A549 (cell line): ENCODE measurements around the gene IFRD1. TPM values are rescaled to one million over a fixed set of nuclear protein-coding genes. Genes with fewer than 3 reads are reported as not detected.

ENCODE experiments used
- ATAC-seq, 2 experiments: fragments of 200-7000 bp in 1 of 2; fragments of >200 bp in 1 of 2; cut with Nextera tagmentation in 1 of 2; cut with Tn5 transposase in 1 of 2; 3 replicates each; pipeline versions ENCODE4 v1.8.0 to v1.9.1; 2018 to 2020; ENCODE audit warnings: mild to moderate bottlenecking in 1 of 2, moderate library complexity in 1 of 2
- CTCF ChIA-PET: fragments of 300-600 bp; sonication (Branson Sonifier 250); formaldehyde crosslinking; extraction: SDS; loops from one replicate; lab custom pipeline; 2021; ENCODE audit warnings: antibody characterized with exemption, inconsistent platforms; lab: Yijun Ruan, JAX
- POLR2A ChIA-PET: fragments of 350-600 bp; formaldehyde crosslinking; extraction: SDS; loops from one replicate; lab custom pipeline; 2021; ENCODE audit warnings: antibody characterized with exemption, inconsistent platforms; lab: Yijun Ruan, JAX
- DNase-seq, 2 experiments: peaks; one replicate each; pipeline versions ENCODE4 v3.0.0 to v3.0.0-alpha.2; 2011 to 2016; ENCODE audit warnings: low read depth in 1 of 2, low spot score in 1 of 2
- FAIRE-seq: peaks from 2 replicates; lab custom pipeline; 2011; peaks lifted over from hg19 to GRCh38; lab: Jason Lieb, UNC
- H3K27ac ChIP-seq, 2 experiments: fragments of >200 bp; sonication (Bioruptor Twin); formaldehyde crosslinking; 3 replicates each; pipeline ENCODE4 v1.5.1; 2016 to 2017
- H3K4me1 ChIP-seq: fragments of >200 bp; sonication (Bioruptor Twin); formaldehyde crosslinking; 3 replicates; pipeline ENCODE4 v1.6.1; 2016
- H3K4me2 ChIP-seq: fragments of >200 bp; sonication (Bioruptor Twin); formaldehyde crosslinking; 3 replicates; pipeline ENCODE4 v1.6.1; 2016
- H3K4me3 ChIP-seq: fragments of >200 bp; sonication (Bioruptor Twin); formaldehyde crosslinking; 3 replicates; pipeline ENCODE4 v1.5.1; 2016
- H3K9me3 ChIP-seq: fragments of >200 bp; sonication (Bioruptor Twin); formaldehyde crosslinking; 3 replicates; pipeline ENCODE4 v1.6.1; 2016
- ATOH8 ChIP-seq: fragments of 250-450 bp; sonication (Bioruptor Pico); IDR thresholded peaks from 2 replicates; pipeline ENCODE4 v1.5.0; 2020; ENCODE audit warnings: low read depth, mild to moderate bottlenecking, moderate library complexity
- BHLHE40 ChIP-seq: IDR thresholded peaks from 2 replicates; pipeline ENCODE4 v1.6.1; 2012; ENCODE audit warnings: low read depth, low read length, inconsistent platforms
- CBX8 ChIP-seq: fragments of 200-600 bp; sonication (generic); IDR thresholded peaks from 2 replicates; pipeline ENCODE4 v1.6.1; 2016
- CHD2 ChIP-seq: fragments of 150-350 bp; IDR thresholded peaks from 2 replicates; pipeline ENCODE4 v1.6.1; 2014; ENCODE audit warnings: low read length; ENCODE audit not compliant: partially characterized antibody
- FOSB ChIP-seq: fragments of 250-450 bp; sonication (Bioruptor Pico); IDR thresholded peaks from 2 replicates; pipeline ENCODE4 v1.5.0; 2020; ENCODE audit warnings: mild to moderate bottlenecking, moderate library complexity
- FOSL2 ChIP-seq, 2 experiments: fragments of 450-650 bp in 1 of 2; fragments of >200 bp in 1 of 2; sonication (Bioruptor Twin) in 1 of 2; formaldehyde crosslinking; IDR thresholded peaks; 2 replicates each; pipeline versions ENCODE4 v1.5.0 to v1.6.1; 2016 to 2020; ENCODE audit warnings: mild to moderate bottlenecking in 1 of 2, moderate library complexity in 1 of 2
- GATA3 ChIP-seq: IDR thresholded peaks from 2 replicates; pipeline ENCODE4 v1.6.1; 2012; ENCODE audit warnings: borderline replicate concordance
- HOXA7 ChIP-seq: fragments of 250-450 bp; sonication (Bioruptor Pico); IDR thresholded peaks from 2 replicates; pipeline ENCODE4 v1.5.0; 2020; ENCODE audit warnings: mild to moderate bottlenecking, moderate library complexity
- MAZ ChIP-seq: fragments of 150-350 bp; IDR thresholded peaks from 2 replicates; pipeline ENCODE4 v1.6.1; 2014; ENCODE audit warnings: antibody characterized with exemption, low read depth, low read length, borderline replicate concordance
- NFE2L2 ChIP-seq: fragments of 150-350 bp; conservative IDR thresholded peaks from 2 replicates; pipeline ENCODE4 v1.6.1; 2014; ENCODE audit warnings: low read length
- NR3C1 ChIP-seq: fragments of >200 bp; sonication (Bioruptor Twin); formaldehyde crosslinking; IDR thresholded peaks from 3 replicates; pipeline ENCODE4 v1.6.1; 2017
- PHF8 ChIP-seq: fragments of 200-600 bp; sonication (generic); IDR thresholded peaks from 2 replicates; pipeline ENCODE4 v1.6.1; 2016; ENCODE audit warnings: low read depth, mild to moderate bottlenecking, antibody characterized with exemption, moderate library complexity, borderline replicate concordance
- POLR2A ChIP-seq: IDR thresholded peaks from 2 replicates; pipeline ENCODE4 v1.6.1; 2012; ENCODE audit warnings: mild to moderate bottlenecking, low read length
- POLR2AphosphoS2 ChIP-seq: conservative IDR thresholded peaks from 2 replicates; pipeline ENCODE4 v1.6.1; 2012; ENCODE audit warnings: low read length, improper control_type of control experiment, inconsistent platforms
- RCOR1 ChIP-seq: fragments of 150-350 bp; IDR thresholded peaks from 2 replicates; pipeline ENCODE4 v1.6.1; 2014; ENCODE audit warnings: antibody characterized with exemption, low read length, low read depth
- REST ChIP-seq: fragments of 200-600 bp; sonication (generic); IDR thresholded peaks from 2 replicates; pipeline ENCODE4 v1.6.1; 2016; ENCODE audit warnings: antibody characterized with exemption, mild to moderate bottlenecking, moderate library complexity
- SMC3 ChIP-seq: fragments of >200 bp; sonication (Bioruptor Twin); formaldehyde crosslinking; IDR thresholded peaks from 3 replicates; pipeline ENCODE4 v1.6.1; 2018; ENCODE audit warnings: inconsistent platforms
- SREBF2 ChIP-seq: fragments of 450-650 bp; IDR thresholded peaks from 2 replicates; pipeline ENCODE4 v1.6.1; 2014; ENCODE audit warnings: mild to moderate bottlenecking, moderate library complexity
- TFCP2L1 ChIP-seq: fragments of 250-450 bp; sonication (Bioruptor Pico); IDR thresholded peaks from 2 replicates; pipeline ENCODE4 v1.5.0; 2021; ENCODE audit warnings: mild to moderate bottlenecking
- TP53 ChIP-seq: fragments of 250-450 bp; sonication (Bioruptor Pico); IDR thresholded peaks from 2 replicates; pipeline ENCODE4 v1.5.0; 2021; ENCODE audit warnings: mild to moderate bottlenecking, moderate library complexity
- ZC3H11A ChIP-seq: fragments of 450-650 bp; IDR thresholded peaks from 2 replicates; pipeline ENCODE4 v1.6.1; 2014; ENCODE audit warnings: antibody characterized with exemption, mild to moderate bottlenecking
- ZNF302 ChIP-seq: fragments of 250-450 bp; sonication (Bioruptor Pico); IDR thresholded peaks from 2 replicates; pipeline ENCODE4 v1.9.0; 2021; ENCODE audit warnings: inconsistent platforms, mild to moderate bottlenecking, moderate library complexity
- WGBS: methylation state at CpG from one replicate; pipeline ENCODE4 v1.1.6; 2017; ENCODE audit errors: missing lambda C conversion rate; 5-methylcytosine and 5-hydroxymethylcytosine counted together
- polyA plus RNA-seq, 4 experiments: library from polyadenylated mRNA; depleted of rRNA in 3 of 4; stranded (reverse); fragments of >200 nt; fragmentation: RNase III in 1 of 4; extraction: RNeasy Plus Mini Kit Qiagen cat#74134 plus additional on column Dnase treatment in 1 of 4; gene quantifications; 2 replicates in 3 of 4; 3 replicates in 1 of 4; pipeline ENCODE4 v1.2.3, GENCODE V29; 2011 to 2017
- TF ChIP-seq, protein P1 (sequence below): fragments of >200 bp; sonication (Bioruptor Twin); formaldehyde crosslinking; IDR thresholded peaks from 3 replicates; pipeline ENCODE4 v1.5.1; 2016
- TF ChIP-seq, protein P2 (sequence below): IDR thresholded peaks from 2 replicates; pipeline ENCODE4 v1.6.1; 2012
- TF ChIP-seq, protein P3 (sequence below): fragments of 150-350 bp; IDR thresholded peaks from 2 replicates; pipeline ENCODE4 v1.6.1; 2014; ENCODE audit warnings: low read depth, mild to moderate bottlenecking, low read length

IFRD1 gene
- polyA plus RNA-seq, 2 of the 4 experiments (the other 2 are of a cell fraction): 38.8 to 129 TPM

DNA sequence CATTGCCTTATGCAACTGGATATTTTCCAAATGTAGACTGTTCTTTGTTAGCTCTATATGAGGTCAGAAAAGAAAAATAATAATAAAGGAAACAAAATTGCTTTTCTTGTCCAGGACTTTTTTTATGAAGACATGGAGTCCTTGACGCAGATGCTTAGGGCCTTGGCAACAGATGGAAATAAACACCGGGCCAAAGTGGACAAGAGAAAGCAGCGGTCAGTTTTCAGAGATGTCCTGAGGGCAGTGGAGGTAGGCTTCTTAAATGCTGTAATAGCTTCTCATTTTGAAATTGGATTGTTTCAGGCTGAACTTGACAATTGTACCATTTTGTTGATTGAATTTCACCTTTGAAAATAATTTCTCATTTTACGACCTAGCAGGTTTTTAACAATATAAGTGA lies 17.6 kb downstream of the IFRD1 start:
- ChIA-PET CTCF (interaction anchor here (0.6 to 1.4 kb wide), 3 partner anchors 16 to 1529 kb away, joined by 3 to 5 read pairs (median 3); partner anchors contain the start of gene IFRD1), POLR2A (interaction anchor here (2.1 kb wide), 1 partner anchor 17 kb away, joined by 11 read pairs; the partner anchor contains the start of gene IFRD1)
- Histone ChIP-seq H3K27ac (no peak overlapping the region), H3K4me3 (no peak overlapping the region), H3K4me1 (peaks cover 1% of the 10 kb centered on the region; the same call in 1 of the 3 replicates), H3K9me3 (no peaks in the 10 kb centered on the region), H3K4me2 (no peak overlapping the region)
- 71% methylated on average over 4 of the region's 4 CpGs for WGBS
- FAIRE-seq (no peak), DNase-seq (no peak), ATAC-seq (no peak)
- TF ChIP-seq ZC3H11A (no peak), SMC3 (no peak), NFE2L2 (no peak), NR3C1 (no peak), ZNF302 (CRISPR knock-in tag) (no peak), CHD2 (no peak), TFCP2L1 (CRISPR knock-in tag) (no peak), SREBF2 (no peak), POLR2AphosphoS2 (no peak), ATOH8 (CRISPR knock-in tag) (no peak), TP53 (CRISPR knock-in tag) (no peak), CBX8 (no peak), HOXA7 (CRISPR knock-in tag) (no peak), REST (no peak)
- TF ChIP-seq, protein P1, sequence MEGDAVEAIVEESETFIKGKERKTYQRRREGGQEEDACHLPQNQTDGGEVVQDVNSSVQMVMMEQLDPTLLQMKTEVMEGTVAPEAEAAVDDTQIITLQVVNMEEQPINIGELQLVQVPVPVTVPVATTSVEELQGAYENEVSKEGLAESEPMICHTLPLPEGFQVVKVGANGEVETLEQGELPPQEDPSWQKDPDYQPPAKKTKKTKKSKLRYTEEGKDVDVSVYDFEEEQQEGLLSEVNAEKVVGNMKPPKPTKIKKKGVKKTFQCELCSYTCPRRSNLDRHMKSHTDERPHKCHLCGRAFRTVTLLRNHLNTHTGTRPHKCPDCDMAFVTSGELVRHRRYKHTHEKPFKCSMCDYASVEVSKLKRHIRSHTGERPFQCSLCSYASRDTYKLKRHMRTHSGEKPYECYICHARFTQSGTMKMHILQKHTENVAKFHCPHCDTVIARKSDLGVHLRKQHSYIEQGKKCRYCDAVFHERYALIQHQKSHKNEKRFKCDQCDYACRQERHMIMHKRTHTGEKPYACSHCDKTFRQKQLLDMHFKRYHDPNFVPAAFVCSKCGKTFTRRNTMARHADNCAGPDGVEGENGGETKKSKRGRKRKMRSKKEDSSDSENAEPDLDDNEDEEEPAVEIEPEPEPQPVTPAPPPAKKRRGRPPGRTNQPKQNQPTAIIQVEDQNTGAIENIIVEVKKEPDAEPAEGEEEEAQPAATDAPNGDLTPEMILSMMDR: no peak
- TF ChIP-seq, protein P2, sequence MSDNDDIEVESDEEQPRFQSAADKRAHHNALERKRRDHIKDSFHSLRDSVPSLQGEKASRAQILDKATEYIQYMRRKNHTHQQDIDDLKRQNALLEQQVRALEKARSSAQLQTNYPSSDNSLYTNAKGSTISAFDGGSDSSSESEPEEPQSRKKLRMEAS: no peak
- TF ChIP-seq, protein P3, sequence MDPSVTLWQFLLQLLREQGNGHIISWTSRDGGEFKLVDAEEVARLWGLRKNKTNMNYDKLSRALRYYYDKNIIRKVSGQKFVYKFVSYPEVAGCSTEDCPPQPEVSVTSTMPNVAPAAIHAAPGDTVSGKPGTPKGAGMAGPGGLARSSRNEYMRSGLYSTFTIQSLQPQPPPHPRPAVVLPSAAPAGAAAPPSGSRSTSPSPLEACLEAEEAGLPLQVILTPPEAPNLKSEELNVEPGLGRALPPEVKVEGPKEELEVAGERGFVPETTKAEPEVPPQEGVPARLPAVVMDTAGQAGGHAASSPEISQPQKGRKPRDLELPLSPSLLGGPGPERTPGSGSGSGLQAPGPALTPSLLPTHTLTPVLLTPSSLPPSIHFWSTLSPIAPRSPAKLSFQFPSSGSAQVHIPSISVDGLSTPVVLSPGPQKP: no peak

DNA sequence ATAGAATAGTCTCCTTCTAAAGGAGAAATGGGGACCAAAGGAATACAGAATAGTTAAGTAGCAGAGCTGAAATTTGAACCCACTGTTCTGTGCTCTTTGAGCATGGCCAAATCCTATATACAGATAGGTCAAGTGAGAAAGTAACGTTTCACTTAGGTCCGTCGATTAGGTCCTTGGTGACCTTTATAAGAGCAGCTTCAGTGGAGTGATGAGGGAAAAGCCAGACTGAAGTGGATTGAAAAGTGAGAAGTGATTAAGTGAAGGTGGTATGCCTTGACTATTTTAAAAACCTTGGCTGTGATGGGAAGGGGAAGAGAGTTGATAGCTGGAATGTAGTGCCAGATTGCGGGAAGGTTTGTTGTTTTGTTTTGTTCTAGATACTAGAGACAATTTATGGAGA lies 19.9 kb downstream of the IFRD1 start:
- no peak for ATAC-seq
- WGBS: 95% methylated on average over 4 of the region's 4 CpGs
- H3K9me3 ChIP-seq: no peaks in the 10 kb centered on the region
- no peak overlapping the region for H3K27ac ChIP-seq
- H3K4me2 ChIP-seq: no peak overlapping the region
- DNase-seq: no peak
- FAIRE-seq: no peak
- H3K4me3 ChIP-seq: no peak overlapping the region
- no peaks in the 10 kb centered on the region for H3K4me1 ChIP-seq
- POLR2A ChIA-PET: no interaction called here
- TF ChIP-seq TP53 (CRISPR knock-in tag) (no peak), GATA3 (no peak), POLR2A (no peak), RCOR1 (no peak), BHLHE40 (no peak), SREBF2 (no peak), PHF8 (no peak), FOSB (CRISPR knock-in tag) (no peak), MAZ (no peak), FOSL2 (IDR thresholded peaks at IDR 0.05) (no peak), FOSL2 (CRISPR knock-in tag; IDR thresholded peaks at IDR 0.05) (no peak)
- CTCF ChIA-PET: interaction anchor here (0.7 to 2.4 kb wide), 2 partner anchors 10 to 21 kb away, joined by 3 to 8 read pairs; partner anchors contain the start of gene LSMEM1
